ENCODE measurements around the gene INSIG1. TPM values are rescaled to one million over a fixed set of nuclear protein-coding genes. Genes with fewer than 3 reads are reported as not detected.

The INSIG1 gene
- total RNA-seq, 1 experiment from 2014 or later, result 573 TPM

DNA sequence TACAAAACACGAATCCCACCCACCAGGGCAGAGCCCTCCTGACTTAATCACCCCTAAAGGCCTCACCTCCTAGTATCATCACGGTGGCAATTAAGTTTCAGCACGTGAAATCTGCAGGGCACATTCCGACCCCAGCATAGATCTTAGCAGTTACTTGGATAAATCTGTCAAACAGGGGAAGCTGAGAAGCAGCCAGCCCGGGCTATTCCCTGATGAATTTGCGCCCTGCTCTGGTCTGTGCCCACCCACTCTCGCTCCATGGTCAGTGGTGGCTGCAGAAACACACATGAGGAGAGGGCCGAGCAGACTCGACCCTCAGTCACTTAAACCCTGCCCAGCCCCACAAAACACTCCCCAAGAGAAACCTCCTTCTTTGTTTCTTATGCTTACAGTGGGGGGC is 28.7 kb downstream of the INSIG1 start:
- no peak for DNase-seq (ENCODE audit: low read depth)

DNA sequence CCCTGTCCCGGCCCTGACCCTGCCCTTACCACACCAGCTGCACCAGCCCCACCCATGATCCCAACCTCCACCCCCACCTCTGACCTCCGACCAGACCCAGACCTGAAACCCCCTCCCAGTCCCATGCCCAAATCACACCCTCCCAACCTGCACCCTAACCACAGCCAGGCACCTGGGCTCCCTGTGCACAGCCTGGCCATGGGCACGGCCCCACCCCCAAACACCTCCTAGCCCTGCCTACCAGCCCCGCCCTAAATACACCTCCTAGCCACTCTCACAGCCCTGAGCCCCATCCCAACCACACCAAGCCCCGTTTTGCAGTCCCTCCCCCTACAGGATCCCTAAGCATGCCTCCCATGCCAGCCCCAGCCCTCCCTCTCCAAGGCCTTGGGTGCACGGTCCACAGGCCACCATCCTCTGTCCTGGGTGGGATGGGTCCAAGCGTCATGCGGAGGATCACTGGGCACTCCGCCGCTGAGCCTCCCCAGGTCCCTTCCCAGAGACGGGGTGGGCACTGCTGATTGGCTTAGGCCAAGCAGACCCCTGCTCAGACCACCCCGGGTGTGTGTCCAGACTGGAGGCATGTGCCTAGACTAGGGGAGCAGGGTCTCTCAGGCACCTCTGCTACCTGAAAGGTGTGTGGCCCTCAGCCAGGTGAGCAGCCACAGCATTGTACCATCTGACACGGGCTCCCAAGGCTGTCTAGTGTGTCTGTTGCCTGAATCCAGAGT is 30.1 kb downstream of the INSIG1 start:
- DNase-seq (ENCODE audit: low read depth), result no peak

DNA sequence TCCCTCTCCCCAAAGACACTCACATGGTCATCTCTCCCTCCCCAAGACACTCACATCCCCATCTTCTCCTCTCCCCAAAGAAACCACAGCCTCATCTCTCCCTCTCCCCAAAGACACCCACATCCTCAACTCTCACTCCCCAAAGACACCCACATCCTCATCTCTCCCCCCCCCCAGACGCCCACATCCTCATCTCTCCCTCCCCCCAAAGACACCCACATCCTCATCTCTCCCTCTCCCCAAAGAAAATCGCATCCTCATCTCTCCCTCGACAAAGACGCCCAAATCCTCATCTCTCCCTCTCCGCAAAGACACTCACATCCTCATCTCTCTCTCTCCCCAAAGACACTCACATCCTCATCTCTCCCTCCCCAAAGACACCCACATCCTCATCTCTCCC is 31.5 kb downstream of the INSIG1 start:
- DNase-seq (ENCODE audit: low read depth), result no peak

DNA sequence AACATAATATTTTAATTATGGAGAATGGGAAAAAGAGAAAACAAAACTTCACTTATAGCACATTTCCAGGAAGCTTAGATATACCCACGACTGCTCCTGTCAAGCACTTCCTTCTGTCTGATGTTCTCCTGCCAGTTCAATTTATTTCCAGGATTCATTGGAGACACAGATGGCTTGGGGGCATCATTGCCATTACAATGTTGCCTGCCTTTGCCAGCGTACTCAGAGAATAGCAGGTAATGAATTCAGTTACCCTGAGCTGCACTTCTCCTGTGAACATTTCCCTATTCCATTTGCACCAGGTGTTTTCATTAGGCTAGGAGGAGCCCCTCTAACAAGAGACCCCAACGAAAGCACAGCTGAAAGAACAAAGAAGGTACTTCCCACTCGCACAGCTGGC is 33.7 kb downstream of the INSIG1 start:
- DNase-seq (ENCODE audit: low read depth), result no peak

DNA sequence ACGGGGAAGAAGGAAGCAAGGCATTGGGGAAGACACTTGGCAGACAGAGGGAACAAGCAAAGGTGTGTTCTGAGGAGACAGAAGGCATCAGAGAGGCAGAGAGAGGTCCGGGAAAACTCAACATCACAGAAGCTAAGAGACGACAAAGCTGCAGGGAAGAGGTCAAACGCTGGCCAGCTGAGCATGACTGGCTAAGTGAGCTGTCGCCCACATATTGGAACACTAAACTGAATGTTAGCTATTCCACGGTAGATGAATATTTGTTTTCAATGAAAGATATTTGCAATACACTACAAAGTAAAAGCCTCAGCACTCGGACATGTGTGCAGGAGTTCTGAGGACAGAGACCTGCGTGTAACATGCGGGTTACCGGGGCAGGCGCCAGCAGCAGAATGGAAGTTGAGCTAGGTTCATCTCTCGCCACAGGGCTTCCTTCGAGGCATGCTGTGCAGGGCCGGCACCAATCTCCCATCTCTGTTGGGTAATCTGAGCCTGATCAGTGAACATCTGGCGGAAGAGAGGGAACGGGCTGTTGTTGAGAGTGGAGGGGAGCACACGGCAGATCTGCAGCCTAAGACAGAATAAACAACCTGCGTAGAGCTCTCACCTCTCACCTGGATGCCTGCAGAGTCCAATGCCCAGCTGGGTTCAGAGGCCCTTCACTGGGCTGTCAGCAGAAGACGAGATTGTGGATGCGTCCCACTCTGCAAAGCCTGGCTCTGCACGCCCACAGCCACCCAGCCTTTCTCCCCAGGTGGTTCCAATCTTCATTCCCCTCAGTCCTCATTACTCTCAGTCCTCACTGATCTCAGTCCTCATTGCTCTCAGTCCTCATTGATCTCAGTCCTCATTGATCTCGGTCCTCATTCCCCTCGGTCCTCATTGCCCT is 35.9 kb downstream of the INSIG1 start:
- no peak for DNase-seq (ENCODE audit: low read depth)

DNA sequence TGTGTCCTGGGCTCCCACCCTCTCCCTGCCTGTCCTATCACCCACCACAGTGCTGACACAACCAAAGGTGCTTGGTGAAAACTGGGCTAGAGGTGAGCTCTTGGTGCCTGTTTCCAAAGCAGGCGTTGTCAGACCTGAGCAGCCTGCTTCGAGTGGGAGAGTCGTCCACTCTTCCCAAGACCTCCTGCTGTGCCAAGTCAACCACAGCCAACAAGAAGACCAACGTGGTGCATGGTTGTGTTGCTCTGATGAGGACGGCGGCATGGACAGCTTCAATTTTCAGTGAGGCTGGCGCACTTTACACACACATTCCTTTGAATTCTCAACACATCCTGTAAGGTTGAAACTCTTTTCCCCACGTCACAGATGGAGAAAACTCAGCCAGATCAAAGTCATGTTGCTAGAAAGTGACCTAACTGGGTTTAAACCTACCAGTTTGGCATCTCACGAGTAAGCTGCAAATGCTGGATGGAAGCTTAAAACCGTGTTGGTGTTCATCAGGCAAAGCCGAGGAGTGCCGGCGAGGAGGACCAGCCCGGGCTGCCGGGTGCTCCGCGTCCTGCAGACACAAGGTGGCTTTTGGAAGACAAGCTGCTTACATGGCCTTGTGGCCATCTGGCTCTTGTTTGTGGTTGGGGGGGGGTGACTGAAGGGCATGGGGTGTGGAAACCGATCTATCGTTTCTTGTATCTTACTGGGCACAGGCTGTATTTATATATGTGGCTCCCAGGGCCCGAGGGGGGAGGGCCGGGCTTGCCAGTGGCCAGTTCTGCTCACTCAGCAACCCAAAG is 39.3 kb downstream of the INSIG1 start:
- no peak for DNase-seq (ENCODE audit: low read depth)

DNA sequence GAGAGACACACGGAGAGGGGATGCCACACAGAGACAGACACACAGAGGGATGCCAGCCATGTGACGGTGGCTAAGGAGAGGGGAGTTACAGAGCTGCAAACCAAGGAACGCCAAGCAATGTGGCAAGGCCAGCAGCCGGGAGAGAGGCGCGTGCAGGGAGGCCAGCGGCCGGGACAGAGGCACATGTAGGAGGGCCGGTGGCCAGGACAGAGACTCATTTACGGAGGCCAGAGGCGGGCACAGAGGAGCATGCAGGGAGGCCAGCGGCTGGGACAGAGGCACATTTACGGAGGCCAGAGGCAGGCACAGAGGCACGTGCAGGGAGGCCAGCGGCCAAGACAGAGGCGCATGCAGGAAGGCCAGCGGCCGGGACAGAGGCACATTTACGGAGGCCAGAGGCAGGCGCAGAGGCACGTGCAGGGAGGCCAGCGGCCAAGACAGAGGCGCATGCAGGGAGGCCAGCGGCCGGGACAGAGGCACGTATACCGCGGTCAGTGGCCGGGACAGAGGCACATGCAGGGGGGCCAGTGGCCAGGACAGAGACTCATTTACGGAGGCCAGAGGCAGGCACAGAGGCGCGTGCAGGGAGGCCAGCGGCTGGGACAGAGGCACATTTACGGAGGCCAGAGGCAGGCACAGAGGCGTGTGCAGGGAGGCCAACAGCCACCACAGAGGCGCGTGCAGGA is 40.4 kb downstream of the INSIG1 start:
- DNase-seq (ENCODE audit: low read depth), result no peak

DNA sequence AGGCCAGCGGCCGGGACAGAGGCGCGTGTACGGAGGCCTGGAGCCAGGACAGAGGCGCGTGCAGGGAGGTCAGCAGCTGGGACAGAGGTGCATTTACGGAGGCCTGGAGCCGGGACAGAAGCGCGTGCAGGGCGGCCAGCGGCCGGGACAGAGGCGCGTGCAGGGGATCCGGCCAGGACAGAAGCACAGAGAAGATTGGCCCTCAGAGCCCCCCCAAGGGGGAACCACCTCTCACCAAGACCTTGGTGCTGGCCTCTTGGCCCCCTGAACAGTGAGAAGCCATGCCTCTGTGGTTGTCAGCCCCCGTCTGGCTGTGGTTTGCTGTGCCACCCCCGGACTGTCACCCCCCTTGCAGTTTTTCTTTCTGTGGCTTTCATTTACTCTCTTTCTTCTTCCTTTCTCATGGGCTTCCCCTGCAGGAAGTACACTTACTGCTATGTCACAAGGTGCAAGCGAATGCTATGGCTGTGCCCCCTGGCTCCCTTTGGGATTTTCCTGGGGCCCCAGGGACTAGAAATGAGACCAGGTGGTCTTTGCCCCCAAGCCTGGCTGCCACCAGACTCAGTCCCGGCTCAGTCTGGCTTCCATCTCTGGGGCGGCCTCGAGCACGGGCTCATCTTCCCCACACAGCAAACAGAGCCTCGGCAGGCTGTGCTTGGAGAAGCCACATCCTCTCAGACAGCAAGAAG is 41.1 kb downstream of the INSIG1 start:
- DNase-seq (ENCODE audit: low read depth), result no peak

DNA sequence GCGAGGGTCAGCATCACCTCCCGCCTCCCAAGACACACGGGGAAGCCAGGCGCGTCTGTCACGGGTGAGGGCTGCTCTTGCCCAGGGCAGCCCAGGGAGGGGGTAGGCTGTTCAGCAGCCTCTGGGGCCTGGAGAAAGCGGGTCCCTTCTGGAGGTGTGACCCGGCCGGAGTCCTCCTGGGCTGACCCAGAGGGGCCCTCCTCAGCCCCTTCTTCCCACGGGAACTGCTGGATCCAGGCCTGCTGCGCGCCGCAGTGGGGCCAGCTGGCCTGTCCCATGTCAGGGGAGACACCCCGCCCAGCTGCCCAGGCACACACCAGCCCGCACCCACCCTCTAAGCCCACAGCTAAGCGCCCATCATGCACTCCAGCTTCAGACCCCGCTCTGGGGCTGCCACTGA is 41.8 kb downstream of the INSIG1 start:
- no peak for DNase-seq (ENCODE audit: low read depth)

DNA sequence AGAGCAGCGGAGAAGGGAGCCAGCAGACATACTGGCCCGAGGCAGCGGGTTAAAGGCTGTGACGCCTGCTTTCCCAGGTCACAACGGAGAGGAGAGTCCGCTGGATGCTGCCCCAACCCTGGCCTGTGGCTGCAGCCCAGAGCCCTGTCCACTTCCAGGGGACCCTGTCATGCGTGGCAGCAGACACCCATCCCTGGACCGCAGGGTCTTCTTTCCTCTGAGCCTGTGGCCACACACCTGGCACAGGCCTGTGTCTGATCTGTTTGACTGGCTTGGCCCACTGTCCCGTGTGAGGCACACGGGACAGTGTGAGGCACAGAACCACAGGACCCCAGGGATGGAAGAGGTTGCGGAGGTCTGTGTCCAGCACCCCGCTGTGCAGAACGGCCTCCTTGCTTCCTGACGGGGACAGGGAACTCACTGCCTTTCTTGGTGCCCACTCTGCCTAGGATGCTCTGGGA is 42.4 kb downstream of the INSIG1 start:
- no peak for DNase-seq (ENCODE audit: low read depth)

DNA sequence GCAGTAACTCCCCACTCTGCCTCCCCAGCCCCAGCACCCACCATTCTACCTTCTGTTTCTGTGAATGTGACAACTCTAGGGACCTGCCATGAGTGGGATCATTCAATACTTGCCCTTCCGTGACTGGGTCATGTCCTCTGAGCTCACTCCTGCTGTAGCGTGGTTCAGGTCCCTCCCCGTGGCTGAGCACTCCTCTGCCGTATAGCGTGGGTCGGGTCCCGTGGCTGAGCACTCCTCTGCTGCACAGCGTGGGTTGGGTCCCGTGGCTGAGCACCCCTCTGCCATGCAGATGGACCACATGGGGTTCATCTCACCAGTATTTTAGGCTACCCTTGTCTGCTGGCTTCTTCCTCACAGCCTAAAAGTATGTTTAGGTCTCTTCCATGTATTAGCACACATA is 43.0 kb downstream of the INSIG1 start:
- DNase-seq (ENCODE audit: low read depth), result no peak

DNA sequence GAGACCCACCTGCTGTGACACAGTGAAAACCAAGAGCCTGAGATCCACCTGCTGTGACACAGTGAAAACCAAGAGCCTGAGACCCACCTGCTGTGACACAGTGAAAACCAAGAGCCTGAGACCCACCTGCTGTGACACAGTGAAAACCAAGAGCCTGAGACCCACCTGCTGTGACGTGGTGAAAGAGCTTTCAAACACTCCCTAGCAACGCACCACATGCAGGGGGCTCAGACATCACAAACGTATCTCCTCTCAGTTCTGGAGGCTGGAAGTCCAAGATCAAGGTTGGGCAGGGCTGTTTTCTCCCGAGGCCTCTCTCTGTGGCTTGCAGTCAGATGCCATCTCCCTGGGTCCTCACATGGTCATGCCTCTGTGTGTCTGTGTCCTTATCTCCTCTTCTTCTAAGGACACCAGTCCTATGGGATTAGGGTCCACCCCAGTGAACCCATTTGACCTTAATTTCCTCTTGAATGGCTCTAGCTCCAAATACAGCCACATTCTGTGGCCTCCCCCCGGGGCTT is 43.8 kb downstream of the INSIG1 start:
- no peak for DNase-seq (ENCODE audit: low read depth)

DNA sequence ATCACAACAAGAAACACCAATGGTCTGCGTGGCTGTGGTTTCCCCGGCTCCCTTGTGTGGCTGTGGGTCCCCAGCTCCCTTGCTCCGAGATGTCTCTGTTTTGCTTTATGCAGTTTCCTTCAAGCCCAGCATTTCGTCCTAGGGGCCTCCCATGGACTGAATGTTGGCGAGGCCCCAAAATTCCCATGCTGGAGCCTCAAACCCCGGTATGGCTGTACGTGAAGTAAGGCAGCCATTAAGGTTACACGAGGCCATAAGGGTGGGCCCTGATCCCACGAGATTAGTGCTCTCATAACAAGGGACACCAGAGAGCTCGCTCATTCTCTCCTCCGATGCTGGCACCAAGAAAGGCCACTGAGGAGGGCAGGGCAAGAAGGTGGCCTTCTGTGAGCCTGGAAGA is 44.6 kb downstream of the INSIG1 start:
- no peak for DNase-seq (ENCODE audit: low read depth)

DNA sequence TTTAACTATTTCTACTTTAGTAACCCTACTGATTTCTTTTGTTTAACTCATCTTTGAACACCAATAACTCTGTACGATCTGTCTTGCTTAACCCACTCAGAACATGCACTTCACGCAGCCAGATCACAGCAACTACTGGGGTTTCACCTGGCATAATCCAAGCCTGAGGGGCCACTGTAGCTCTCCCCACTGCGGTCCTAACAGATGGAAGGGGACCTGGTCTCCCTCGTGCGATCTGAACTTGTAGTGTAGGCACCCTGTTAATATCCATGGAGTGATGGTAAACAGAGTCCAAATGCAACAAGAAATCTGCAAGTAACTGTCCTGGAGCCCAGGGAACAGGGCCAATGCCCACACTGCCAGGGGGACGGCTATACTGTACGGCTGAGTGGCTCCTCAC is 45.5 kb downstream of the INSIG1 start:
- no peak for DNase-seq (ENCODE audit: low read depth)

DNA sequence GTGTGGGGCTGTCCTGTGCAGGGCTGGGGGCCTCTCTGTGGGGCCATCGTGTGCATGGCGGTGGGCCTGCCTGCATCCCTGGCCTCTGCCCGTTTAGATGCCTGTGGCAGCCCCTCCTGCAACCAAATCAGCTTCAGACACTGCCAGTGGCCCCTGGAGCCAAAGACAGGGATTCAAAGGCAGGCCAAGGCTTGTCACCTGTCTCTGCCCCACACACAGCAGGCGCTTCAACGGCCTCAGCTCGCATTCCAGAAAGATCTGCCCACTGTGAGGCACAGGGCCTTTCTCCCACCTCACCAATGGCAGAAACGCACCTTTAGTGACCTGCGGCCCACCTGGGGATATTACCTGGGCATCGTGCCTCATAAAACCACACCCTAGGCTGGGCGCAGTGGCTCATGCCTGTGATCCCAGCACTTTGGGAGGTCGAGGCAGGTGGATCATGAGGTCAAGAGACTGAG is 46.0 kb downstream of the INSIG1 start:
- DNase-seq (ENCODE audit: low read depth), result no peak

DNA sequence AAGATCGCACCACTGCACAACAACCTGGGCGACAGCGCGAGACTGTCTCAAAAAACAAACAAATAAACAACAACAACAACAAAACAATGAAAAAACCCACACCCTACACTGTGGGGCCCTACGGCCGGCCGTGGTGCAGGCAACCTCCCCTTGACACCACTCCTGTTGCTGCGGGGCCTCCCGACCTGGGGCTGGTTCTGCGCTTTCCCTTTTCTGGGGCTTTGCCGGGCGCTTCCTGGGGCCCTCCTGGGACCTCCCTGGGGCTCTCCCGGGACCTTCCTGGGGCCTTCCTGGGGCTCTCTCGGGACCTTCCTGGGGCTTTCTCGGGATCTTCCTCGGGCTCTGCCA is 46.6 kb downstream of the INSIG1 start:
- DNase-seq (ENCODE audit: low read depth), result no peak

DNA sequence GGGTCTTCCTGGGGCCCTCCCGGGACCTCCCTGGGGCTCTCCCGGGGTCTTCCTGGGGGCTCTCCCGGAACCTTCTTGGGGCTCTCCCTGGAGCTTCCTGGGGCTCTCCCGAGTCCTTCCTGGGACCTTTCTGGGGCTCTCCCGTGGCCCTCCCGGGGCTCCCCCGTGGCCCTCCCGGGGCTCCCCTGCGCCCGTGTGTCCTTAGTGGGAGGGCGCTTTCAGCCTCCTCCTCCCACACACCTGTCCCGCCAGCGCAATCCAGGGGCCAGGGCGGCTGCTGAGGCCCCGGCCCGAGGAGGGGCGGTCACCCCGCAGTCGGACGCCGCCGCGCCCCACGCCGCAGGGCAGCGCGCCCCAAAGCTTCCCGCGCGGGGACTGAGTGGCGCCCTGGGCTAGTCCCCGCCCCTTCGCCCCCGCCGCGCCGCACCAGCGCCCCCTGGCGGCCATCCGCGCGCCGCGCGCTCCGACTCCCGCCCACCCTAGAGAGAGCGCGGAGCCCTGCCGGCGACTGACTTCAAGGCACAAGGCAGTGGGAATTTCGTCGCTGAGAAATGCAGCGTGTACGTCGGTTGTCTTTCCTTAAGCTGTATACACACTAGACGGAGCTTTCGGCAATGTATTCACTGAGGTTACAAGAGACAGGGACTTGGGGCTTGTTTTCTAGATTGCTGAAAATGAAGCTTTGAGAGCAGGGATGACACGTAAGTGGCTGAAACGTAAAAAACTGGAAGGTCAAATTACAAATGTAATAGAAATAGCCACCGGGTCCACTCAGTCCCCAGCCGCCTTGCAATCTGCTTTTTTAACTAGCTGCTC is 47.1 kb downstream of the INSIG1 start:
- peak; percentile 68 for DNase-seq (ENCODE audit: low read depth)

DNA sequence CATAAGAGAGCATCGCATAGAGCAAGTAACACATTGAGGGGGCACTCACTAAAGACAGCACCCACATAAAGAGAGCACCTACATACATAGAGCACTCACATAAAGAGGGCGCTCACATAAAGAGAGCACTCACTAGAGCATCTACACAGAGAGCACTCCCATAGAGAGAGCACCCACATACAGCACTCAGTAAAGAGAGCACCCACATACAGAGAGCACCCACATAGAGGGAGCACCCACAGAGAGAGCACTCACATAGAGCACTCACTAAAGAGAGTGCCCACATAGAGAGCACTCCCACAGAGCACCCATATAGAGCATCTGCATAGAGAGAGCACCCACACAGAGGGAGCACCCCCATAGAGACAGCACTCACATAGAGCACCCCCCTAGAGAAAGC is 47.8 kb downstream of the INSIG1 start:
- DNase-seq (ENCODE audit: low read depth), result no peak

DNA sequence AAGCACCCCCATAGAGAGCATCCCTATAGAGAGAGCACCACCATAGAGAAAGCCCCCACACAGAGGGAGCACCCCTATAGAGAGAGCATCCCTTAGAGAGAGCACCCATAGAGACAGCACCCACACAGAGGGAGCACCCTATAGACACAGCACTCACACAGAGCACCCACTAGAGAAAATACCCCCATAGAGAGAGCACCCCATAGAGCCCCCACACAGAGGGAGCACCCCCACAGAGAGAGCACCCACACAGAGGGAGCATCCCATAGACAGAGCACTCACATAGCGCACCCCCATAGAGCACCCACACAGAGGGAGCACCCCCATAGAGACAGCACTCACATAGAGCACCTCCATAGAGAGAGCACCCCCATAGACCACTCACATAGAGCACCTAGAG is 48.6 kb downstream of the INSIG1 start:
- DNase-seq (ENCODE audit: low read depth), result no peak

DNA sequence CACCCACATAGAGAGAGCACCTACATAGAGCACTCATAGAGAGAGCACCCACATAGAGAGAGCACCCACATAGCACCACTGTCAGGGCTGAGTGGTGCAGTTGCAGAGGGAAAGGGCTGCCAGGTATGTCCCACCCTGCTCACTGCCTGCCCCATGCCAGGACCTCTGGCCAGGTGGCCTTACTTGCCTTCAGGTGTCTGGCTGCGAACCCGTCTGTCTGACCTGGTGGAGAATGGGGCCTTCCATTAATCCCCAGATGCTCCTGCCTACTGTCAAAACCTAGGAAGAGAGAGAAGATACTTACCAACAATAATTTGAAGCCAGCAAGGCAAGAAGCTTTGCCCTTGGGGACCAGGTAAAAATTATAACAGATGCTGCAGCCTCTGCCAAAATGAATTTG is 51.1 kb downstream of the INSIG1 start:
- no peak for DNase-seq (ENCODE audit: low read depth)

All from M059J (cell line).